ENCODE measurements around the gene FHAD1.

Gene FHAD1

DNA sequence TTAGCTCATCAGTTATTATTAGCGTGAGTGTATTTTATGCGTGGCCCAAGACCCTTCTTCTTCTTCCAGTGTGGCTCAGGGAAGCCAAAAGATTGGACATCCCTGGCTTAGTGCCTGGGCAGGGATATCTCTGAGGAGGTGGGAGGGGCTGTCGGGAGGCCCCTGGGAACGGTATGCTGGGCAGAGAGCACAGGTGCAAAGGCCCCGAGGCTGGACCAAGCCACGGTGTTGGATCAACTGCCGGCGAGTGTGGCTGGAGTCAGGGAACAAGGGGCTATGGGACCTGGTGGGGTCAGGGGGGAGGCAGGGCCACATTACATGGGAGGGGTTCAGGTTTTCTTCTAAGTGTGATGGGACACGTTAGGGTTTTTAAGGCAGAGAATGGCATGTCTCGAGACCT, 62.7 kb downstream of the FHAD1 start:
- DNase-seq, result no peak

DNA sequence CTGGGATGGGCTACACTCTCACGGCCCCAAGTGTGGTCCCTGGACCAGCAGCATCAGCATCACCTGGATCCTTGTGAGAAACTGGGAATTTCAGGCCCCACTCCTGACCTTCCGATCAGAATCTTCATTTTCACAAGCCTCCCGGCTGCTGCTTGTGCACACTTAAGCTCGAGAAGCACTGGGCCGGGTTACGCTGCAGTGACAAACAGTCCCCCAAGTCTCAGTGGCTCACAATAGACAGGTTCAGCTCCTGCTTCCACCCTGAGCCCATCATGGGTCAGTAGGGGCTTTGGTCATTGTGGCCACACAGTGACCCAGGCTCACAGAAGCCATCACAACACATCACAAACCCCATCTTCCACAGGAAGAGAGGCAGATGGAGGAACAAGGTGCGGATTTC, 63.5 kb downstream of the FHAD1 start:
- no peak for DNase-seq

DNA sequence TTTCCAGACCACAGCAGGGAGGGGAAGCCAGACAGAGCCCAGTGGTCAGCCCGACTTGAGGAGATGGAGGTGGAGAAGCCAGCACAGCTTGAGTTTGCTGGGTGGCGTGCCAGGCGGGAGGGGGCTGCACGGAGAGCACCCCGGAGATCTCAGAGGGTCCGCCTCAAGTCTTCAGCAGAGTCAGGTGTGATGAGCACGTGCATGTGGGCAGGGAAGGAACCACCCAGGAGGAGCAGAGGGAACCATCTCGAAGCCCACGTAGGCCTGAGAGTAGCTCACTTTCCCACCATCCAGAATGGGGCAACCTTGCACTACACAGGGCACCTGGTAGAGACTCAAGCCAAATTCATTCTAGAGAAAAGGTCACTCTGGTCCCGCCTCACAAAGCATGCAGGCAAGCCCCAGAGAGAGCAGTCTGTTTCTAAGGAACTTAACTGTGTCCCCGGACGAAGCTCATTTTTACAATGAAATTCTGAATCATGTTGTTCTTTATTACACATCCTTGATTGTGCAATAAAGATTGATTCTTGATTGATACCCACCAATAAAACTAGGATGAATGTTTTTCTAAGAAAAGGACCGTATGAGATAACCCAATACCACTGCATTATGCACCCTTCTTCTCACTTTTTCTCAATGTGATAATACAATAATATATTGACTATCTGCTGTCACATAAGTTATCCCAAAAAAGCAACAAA, 64.2 kb downstream of the FHAD1 start:
- no peak for DNase-seq

DNA sequence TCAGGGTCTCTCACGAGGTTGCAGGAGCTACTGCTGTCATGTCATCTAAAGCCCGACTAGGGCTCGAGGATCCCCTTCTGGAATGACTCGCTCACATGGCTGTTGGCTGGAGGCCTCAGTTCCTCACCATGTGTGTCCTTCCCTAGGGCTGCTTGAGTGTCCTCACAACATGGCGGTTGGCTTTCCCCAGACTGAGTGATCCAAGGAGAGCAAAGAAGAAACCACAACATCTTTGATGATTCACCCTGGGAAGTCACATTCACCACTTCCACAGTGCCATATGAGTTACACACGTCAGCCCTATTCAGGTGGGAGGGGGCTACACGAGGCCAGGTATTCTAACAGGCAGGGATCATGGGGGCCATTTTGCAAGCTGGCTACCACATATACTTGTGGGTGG, 64.9 kb downstream of the FHAD1 start:
- DNase-seq, result no peak

DNA sequence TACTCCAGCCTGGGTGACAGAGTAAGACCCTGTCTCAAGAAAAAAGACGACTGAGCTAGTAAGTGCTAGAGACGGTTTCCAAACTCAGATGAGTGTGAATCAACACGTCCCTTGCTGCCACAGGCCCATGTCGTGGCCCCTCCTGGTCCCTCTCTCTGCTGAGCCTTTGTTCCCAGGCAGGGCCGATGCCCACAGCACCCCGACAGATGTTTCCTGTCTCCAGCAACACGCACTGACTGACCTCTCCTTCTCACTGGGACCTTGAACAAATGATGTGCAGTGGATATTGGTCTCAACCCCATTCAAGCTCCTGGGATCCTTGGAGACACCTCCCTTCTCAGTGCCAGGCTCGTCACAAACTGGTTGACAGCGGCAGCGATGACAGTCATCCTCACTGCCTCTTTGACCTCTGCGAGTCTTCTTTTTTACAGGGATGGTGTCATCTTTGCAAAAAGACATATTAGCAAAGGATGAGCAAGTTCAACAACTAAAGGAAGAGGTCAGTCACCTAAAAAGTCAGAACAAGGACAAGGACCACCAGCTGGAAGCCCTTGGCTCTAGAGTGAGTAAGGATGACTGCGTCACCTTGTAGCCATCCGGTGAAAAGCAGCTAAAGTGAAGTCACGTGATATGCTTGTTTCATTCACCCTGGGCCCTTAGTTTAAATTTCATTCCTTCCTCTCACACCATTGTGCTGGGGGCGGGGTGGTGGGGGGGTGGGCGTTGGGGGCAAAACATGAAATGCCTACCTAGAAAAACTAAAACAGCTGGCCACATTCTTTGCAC, 65.8 kb downstream of the FHAD1 start:
- DNase-seq, result no peak

DNA sequence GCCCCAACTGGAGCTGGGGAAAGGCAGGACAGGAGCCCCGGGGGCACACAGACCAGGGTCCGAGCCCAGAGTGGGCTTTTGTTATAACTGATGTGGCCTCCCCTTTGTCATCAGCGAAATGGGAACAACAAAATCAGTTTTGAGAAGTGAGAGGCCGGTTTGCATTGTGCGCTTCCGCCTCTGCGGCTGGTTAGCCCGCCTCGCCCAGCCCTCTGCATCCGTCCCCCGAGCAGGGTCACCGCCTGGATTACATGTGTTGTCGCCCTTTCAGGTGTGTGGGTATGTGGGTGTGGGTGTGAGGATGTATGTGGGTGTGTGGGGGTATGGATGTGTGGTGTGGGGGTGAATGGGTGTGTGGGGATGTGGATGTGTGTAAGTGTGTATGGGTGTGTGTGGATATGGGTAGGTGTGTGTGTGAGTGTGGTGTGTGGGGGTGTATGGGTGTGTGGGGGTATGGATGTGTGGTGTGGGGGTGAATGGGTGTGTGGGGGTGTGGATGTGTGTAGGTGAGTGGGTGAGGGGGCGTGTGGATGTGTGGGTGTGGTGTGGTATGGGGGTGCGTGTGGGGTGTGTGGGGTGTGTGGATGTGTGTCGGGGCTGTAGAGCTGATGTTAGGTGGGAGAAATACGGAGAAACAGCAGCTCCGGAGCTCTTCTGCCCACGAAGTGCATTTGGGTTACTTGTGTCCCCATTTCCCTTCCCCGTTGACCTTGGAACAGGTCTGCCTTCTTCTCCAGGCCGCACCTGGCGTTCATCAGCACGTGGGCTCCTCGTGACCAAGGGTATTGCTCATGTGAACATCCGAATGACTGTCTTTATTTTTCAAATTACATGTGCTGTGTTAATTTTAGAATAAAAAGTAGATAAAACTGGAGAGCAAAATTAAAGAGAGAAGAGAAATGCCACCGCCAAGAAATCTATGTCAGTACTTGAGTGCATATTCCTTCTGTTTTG, 67.6 kb downstream of the FHAD1 start:
- DNase-seq, result no peak

DNA sequence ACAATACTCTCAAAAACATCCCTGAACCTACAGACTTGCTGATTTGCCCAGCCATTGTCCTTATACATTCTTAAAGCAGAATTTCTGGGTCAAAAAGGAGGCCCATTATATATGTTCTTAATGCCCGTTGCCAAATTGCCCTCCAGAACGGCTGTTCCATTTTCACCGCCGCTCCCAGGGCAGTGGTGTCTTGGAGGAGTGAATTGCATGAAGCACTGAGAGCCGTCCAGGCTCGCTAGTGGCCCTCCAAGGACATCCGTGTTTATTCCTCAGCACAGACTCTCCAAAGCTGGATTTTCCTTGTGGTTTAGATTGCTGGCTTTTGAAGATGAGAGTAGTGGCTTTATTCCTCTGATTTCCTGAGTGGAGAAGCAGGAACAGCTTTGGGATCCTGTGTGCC, 68.8 kb downstream of the FHAD1 start:
- DNase-seq, result no peak

DNA sequence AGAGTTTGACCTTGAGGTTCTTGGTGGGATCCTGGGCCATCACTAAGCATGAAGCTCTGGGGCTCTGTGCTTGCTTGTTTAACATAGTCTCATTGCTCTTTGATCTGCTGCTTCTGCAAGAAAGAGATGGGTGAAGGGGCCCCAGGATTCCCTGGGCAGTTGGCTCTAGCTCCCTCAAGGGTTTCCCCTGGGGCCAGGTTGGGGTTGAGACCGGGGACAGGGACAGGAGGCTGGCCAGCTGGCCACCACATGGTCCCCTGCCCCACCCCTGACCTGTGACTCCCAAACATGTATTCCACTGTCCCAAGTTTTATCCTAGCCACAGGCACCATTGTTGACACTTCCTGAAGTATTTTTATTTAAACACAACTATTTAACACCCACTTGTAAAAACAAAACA, 69.5 kb downstream of the FHAD1 start:
- DNase-seq, result no peak

DNA sequence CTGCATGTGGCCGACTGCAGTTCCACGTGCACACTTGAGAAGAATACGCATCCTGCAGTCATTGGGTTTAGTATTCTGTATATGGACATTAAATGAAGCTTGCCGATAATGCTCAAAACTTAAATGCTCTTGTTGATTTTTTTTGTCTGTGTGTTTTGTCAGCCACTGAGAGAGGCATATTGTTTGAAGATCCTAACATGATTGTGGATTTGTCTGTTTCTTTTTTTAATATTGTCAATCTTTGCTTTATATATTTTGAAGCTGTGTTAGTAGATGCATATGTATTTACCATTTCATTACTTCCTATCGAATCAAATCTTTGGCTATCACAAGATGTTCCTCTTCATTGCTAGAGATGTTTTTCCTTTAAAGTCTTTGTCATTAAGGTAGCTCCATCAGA, 73.2 kb downstream of the FHAD1 start:
- no peak for DNase-seq

DNA sequence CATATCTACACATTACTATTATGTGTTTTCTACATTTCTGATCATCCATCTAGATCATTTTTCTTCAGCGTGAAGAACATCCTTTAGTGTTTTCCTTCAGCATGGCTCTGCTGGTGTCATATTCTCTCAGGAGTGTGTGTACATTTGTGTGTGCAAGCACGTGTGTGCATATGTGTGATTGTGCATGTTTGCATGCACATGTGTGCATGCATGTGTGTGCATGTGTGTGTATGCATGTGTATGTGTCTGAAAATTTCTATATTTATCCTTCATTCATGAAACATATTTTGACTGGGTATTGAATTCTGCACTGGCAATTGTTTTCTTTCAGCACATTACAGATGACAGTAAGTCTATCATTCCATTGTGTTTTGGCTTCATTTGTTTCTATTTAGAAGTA, 74.6 kb downstream of the FHAD1 start:
- DNase-seq, result no peak

DNA sequence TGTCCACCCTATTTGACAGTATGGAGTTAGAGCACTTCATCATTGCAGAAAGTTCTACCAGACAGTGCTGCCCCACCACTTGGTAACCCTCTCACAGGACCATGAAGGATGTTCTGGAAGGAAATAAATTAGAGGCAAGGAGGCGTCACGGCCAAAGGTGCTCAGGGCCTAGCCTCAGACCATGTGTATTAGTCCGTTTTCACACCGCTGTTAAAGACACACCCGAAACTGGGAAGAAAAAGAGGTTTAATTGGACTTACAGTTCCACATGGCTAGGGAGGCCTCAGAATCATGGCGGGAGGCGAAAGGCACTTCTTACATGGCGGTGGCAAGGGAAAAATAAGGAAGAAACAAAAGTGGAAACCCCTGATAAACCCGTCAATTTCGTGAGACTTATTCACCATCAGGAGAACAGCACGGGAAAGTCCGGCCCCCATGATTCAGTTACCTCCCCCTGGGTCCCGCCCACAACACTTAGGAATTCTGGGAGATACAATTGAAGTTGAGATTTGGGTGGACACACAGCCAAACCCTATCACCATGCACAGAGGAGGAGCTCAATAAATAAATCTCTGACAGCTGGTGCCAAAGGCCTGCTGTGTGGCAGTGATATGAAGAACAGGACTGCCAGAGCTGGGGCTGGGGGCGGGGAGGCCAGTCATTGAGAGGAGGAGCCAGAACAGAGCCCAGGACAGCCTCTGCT, 75.8 kb downstream of the FHAD1 start:
- DNase-seq, result peak; percentile 7

DNA sequence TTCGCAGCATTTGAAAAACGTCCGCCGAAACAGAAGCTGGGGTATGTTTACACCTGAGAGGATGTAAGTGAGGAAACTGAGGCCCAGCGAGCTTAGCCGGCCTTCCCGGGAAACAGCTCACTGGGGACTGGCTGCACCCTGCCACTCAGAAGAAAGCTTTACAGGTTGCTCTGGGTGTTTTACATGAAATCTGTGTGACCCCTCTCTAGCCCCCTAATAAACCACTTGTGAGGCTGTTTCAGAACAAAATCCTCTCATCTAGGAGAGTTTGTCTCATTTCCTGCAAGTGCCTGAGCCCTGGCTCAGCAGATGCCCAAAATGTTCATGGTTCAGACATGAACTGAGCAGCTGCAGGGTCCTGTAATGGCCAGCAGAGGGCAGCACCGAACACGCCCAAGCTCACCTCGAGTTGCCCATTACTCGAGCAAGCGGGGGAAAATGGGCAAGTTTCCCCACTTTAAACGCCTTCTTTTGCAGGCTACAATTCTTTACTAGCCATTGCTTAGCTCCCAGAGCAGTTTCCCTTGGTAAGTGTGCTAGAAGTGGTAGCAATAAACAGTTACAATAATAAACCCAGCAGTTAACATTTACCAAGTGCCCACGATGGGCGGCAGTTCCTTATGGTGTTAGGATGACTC, 76.4 kb downstream of the FHAD1 start:
- DNase-seq, result peak; percentile 57

DNA sequence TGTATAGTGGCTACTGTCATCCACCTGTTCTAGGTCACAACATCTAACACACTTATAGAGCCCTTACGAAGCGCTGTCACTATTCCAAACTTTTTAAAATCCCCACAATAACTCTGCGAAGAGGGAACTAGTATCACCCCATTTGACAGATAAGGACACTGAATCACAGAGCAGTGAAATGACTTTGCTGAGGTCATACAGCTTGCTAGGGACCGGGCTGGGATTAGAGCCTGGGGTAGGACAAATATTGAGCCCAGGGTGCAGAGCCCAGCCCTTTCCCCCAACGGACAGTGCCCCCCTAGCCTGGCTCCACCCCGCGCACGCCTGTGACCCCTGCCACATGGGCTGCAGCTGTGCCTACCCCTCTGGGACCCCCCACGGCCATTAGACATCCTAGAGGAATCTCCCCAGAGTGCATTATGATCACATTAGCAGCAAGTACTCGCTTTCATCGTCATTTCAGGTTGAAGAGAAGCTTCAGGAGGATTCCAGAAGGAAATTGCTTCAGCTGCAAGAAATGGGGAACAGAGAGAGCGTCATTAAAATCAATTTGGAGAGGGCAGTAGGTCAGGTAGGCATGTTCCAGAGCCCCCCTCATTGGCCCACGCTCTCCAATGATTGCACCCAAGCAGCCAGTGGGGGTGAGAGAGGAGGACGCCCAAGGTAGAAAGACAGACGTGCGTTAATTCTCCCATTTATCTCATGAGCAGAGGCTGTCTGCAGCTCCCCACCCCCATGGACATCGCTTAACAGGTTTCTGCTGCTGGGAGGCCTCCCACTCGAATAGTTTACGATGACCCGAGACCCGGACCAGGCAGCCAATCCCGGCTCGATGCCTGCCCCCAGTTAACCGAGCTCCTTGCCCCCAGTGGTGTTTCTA, 77.2 kb downstream of the FHAD1 start:
- DNase-seq, result no peak

DNA sequence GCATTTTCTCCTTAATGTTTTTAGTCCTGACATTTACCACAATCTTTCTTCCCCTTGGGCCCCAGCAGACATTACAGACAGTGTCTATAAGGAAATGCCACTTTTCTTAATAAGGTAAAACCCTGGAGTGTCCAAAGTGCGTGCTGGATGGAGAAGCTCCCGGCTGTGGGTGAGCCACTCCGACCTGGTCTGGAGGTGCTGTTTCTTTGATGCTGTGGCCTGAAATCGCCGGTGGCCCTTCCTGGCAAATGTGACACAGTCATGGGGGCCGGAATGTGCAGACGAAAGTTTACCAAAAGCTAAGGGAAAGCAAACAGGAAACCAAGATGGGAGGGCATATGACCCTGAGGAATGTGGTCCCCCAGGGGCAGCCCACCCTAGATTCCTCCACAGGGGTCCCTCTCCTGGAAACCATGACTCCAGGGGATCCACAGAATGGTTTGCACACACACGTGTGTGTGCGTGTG, 77.9 kb downstream of the FHAD1 start:
- no peak for DNase-seq

DNA sequence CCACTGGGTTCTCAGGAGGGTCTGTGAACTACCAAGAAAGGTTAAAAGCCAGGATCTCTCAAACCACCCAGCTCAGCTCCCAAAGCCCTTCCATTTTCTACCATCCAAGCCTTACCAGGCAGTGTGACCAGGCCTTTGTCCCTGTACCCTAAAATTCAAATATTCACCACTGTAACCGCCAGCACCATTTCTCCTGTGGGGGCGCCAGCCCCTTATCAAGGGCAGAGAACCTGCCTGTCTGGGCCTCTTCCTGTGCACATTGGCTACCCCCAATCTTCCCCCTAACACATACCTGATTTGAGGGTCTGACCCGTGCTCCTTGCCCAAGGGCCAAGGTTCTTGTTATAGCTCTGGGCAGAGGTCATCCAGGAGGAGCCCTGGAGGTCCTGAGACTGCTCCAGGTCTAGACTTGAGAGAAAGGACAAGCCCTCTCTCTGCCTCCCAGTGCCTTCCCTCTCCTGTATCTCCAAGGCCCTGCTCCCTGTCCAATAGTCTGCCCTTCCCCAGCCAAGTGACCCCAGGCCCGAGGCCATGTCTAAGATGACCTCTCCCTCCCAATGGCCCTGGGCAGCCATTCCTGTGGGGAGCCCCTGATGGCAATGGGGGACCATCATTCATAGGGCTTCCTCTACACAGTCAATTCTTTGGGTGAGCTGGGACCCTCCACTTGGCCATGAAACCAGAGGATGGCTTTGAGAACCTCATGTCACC, 78.5 kb downstream of the FHAD1 start:
- no peak for DNase-seq

DNA sequence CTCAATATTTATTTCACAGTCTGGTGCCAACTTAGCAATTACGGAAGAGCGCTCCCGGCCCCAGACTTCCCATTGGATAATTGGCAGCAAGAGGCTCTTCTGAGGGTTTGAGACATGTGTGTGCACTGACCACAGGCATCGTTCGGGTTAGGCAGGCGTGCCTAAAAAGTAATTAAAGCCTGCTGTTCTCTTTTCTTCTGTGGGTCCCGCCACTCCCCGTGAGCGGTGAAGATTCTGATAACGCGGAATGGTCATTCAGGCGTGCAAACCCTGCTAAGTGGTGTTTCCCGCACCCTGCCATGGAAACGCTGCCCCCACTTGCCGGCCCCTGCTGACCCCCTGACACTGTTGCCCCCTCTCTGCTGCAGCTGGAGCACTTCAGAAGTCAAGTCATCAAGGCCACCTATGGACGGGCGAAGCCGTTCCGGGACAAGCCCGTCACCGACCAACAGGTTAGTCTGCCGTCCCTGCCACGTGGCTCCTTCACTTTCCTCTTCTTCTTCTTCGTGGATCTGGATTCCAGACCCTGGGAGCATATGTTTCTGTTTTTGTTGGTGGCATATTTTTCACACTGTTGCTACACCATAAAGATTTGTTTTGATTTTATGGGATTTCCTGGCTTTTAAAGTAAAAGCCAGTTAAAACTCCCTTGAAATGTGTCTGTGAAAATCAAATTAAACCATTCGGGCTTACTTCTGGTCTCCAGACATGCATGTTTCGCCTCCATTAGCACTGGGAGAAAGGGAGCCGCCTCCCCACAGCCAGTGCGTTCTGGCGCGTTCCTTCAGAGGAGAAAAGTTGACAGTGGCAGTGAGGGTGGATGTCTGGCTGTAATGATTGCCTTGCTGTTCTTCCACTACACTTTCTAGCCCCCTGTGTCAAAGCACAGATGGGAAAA, 79.9 kb downstream of the FHAD1 start:
- DNase-seq, result peak; percentile 71

DNA sequence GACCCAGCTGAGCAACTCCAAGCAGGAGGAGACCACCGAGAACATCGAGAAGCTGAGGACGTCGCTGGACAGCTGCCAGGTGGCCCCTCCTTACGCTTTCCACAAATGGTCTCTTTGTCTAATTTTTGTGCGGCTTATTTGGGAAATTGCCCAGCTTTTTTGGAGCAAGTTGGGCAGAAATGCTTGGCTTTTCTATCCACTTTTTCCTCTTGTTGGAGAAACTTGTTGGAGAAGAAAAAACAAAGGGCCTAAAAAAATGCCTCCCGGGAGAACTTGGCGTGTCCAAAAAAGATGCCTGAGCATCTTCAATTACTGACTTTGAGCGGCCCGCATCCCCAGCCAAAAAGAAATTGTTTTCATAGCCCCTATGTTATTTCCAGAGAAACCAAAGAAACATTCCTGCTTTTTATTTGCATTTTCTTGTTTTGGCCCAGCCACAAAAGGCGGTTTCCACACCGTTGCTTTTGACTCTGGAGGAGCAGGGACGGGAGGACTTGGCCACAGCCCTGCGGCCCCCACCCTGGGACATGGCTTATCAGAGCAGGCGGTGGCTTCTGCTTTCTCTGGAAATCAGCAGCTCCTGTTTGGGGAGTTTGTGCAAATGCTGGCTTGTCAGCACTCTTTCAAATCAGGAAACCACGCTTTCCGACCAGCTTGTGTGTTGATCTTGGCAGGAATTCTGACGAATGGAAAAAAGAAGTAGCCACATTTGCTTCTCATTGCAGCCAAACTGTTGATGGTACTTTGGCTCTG, 81.5 kb downstream of the FHAD1 start:
- no peak for DNase-seq

DNA sequence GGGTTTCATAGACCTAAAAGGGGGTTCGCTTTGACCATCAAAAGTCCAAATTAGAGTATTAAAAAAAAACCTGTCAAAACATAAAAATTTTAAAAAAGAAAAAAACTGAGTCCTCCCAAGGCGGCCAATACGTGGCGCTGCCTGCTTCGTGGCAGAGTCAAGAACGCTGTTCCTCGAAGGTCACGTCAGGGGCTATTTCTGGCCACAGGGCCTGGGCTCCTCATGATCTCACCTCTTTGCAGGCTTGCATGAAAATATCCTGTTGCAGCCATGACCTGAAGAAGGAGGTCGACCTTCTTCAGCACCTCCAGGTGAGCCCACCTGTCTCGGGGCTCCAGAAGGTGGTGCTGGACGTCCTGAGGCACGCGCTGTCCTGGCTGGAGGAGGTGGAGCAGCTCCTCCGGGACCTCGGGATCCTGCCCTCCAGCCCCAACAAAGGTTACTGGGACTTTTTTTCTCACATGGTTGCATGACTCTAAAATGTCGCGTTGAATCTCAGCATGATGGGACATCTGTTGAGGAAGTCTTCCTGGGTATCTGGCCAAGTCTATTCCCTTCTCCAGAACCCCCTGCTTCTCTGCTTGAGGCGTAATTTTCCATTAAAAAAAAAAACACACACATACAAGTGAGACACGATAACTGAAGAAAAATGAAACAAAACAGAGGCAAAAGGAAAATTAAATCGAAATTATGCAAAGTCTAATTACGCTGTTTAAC, 82.2 kb downstream of the FHAD1 start:
- DNase-seq, result no peak
